Vagina (tissue), 2 donors: ENCODE results near the gene SFMBT2.

Experiments
- POLR2A ChIP-seq, 2 donors: fragments of 450-650 bp; IDR thresholded peaks; one replicate each; pipeline ENCODE4 v1.6.1; 2017; ENCODE audit warnings: antibody characterized with exemption in 2 of 2, mild to moderate bottlenecking in 2 of 2, moderate library complexity in 2 of 2
- POLR2AphosphoS5 ChIP-seq, 2 donors: sonication (generic); formaldehyde crosslinking; IDR thresholded peaks; one replicate each; pipeline ENCODE4 v1.9.0; 2017; ENCODE audit warnings: antibody characterized with exemption in 2 of 2, mild to moderate bottlenecking in 2 of 2, low read depth in 1 of 2; ENCODE audit not compliant: insufficient read depth in 1 of 2
- TF ChIP-seq, protein P1 (sequence below), 3 experiments: fragments of 450-650 bp in 2 of 3; fragments of 200-600 bp in 1 of 3; sonication (generic) in 1 of 3; IDR thresholded peaks; one replicate each; pipeline ENCODE4 v1.5.1; 2017 to 2019; ENCODE audit warnings: antibody characterized with exemption in 3 of 3, mild to moderate bottlenecking in 2 of 3, moderate library complexity in 2 of 3

DNA sequence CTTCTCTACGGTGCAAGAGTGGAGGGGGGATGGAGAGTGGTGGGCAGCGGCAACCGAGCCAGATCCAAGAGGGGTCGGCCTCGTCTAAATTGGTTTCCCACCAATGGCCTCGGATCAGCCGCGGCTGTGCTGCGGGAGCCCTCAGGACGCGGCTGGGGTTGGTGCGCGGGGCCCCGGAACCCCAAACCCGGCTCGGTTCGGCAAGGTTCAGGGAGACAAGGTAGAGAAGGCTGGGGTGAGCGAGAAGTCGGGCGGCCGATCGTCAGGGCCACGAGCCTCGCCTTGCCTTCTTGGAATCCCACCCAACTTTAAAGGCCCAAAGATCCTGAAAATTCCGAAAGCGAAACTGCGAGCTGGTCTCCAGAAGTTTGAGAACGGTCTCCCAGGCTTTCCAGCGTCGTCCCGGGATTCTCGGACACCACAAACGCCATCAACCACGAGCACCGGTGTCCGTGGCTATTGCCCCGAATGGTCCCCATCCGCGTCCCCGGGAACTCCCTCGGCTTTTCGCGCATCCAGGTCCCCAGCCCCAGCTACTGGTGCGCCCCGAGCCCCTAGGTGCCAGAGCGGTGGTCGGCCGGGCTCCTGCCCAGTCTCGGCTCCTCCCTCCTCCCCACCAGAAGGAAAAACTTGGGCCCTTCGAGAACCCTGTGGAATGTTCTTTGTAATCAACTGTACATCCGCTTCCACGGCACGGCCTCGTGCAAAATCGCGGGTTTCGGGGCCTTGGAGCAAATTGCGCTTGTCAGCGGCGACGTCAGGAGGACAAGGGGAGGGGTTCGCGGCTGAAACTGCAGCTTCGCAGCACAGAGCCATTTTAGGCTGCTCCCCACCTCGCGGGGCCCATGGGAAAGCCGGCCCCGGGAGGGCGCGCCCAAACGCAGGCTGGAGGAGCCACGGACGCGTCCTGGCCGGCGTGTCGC is 3.2 kb downstream of the SFMBT2 start:
- TF ChIP-seq, protein P1, sequence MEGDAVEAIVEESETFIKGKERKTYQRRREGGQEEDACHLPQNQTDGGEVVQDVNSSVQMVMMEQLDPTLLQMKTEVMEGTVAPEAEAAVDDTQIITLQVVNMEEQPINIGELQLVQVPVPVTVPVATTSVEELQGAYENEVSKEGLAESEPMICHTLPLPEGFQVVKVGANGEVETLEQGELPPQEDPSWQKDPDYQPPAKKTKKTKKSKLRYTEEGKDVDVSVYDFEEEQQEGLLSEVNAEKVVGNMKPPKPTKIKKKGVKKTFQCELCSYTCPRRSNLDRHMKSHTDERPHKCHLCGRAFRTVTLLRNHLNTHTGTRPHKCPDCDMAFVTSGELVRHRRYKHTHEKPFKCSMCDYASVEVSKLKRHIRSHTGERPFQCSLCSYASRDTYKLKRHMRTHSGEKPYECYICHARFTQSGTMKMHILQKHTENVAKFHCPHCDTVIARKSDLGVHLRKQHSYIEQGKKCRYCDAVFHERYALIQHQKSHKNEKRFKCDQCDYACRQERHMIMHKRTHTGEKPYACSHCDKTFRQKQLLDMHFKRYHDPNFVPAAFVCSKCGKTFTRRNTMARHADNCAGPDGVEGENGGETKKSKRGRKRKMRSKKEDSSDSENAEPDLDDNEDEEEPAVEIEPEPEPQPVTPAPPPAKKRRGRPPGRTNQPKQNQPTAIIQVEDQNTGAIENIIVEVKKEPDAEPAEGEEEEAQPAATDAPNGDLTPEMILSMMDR (IDR thresholded peaks at IDR 0.05), result no peak
- no peak for TF ChIP-seq POLR2A (IDR thresholded peaks at IDR 0.05)
- TF ChIP-seq POLR2AphosphoS5 (IDR thresholded peaks at IDR 0.05; ENCODE audit: insufficient read depth in 1 of 2, low read depth in 1 of 2), result peak; percentile 8 to 70
